VCaP (cell line): ENCODE results near the gene DHRSX.

Experiments
- H3K27ac ChIP-seq: fragments of 450-650 bp; 2 replicates; pipeline ENCODE4 v1.5.1; 2017
- TF ChIP-seq, protein P1 (sequence below): fragments of 450-650 bp; conservative IDR thresholded peaks from 2 replicates; pipeline ENCODE4 v1.5.1; 2017; ENCODE audit warnings: mild to moderate bottlenecking, moderate library complexity

DHRSX gene, protein sequence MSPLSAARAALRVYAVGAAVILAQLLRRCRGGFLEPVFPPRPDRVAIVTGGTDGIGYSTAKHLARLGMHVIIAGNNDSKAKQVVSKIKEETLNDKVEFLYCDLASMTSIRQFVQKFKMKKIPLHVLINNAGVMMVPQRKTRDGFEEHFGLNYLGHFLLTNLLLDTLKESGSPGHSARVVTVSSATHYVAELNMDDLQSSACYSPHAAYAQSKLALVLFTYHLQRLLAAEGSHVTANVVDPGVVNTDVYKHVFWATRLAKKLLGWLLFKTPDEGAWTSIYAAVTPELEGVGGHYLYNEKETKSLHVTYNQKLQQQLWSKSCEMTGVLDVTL

DNA sequence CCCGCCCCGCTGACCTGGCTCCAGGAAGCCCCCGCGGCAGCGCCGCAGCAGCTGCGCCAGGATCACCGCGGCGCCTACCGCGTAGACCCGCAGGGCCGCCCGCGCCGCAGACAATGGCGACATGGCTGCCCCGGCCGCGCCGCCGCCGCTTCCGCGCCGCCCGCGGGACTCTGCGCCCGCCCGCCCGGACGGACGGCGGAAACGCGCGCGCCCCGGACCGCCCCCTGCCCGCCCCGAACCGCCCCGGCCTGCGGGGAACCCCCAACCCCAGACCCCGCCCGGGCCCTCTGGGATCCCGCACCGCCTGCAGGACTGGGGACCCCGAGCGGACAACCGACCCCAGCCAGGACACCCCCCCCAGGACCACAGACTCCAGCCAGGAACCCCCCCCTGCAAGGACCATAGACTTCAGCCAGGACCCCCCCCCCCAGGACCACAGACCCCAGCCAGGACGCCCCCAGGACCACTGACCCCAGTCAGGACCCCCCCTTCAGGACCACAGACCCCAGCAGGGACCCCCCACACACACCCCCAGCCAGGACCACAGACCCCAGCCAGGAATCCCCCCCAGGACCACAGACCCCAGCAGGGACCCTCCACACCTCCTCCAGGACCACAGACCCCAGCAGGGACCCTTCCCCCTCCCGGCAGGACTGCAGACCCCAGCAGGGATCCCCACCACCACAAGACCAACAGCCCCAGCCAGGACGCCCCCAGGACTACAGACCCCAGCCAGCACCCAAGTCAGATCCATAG lies at the start of gene DHRSX, which contains the start of gene ZBED1:
Gene DHRSX (minus strand): TSS at position 174 of the 756 bp plus-strand sequence. CDS start 51 bp downstream, at position 123.
Gene ZBED1 (minus strand): TSS at position 174 of the 756 bp plus-strand sequence. CDS start 10,257 bp downstream, outside the sequence.
- TF ChIP-seq, protein P1, sequence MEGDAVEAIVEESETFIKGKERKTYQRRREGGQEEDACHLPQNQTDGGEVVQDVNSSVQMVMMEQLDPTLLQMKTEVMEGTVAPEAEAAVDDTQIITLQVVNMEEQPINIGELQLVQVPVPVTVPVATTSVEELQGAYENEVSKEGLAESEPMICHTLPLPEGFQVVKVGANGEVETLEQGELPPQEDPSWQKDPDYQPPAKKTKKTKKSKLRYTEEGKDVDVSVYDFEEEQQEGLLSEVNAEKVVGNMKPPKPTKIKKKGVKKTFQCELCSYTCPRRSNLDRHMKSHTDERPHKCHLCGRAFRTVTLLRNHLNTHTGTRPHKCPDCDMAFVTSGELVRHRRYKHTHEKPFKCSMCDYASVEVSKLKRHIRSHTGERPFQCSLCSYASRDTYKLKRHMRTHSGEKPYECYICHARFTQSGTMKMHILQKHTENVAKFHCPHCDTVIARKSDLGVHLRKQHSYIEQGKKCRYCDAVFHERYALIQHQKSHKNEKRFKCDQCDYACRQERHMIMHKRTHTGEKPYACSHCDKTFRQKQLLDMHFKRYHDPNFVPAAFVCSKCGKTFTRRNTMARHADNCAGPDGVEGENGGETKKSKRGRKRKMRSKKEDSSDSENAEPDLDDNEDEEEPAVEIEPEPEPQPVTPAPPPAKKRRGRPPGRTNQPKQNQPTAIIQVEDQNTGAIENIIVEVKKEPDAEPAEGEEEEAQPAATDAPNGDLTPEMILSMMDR: no peak
- peak within 1 kb of the TSS; percentile 83 for H3K27ac ChIP-seq

DNA sequence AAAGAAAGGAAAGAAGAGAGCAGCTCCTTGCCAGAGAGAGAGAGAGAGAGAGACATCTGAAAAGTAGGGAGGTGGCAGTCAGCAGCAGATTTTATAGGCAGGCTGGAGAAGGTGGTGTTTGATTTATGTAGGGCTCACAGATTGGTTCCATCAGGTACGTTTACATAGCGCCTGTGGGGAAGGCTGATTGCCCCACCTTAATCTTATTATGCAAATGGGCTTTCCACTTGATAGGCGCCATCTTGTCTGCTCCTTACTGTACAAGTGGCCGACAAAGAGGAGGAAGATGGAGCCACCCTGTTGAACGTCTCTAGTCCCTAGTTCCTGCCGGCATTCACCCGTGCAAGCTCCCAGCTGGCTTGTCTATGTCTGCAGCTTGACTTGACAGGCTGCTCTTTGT lies 49.1 kb upstream of the DHRSX start:
- H3K27ac ChIP-seq: no peak overlapping the region
- TF ChIP-seq, protein P1: no peak

DNA sequence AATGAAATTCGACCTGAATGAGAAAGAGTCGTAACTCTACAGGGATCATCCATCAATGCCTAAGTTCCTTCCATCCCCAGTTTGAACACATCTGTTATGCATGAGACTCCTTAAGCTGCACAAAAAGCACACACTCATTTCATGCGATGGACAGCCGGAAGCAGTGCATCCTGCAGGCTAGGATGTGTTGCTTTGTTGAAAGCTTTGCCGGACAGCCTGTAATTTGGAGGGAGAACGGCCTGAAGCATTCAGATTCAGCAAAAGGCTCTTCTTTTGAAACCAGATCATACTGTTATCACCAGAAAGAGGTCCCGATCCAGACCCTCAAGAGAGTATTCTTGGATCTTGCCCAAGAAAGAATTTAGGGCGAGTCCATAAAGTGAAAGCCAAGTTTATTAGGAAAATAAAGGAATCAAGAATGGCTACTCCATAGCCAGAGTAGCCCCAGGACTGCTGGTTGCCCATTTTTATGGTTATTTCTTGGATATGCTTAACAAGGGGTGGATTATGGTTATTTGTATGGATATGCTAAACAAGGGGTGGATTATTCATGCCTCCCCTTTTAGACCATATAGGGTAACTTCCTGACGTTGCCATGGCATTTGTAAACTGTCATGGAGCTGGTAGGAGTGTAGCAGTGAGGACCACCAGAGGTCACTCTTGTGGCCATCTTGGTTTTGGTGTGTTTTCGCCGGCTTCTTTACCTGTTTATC lies 48.1 kb upstream of the DHRSX start:
- H3K27ac ChIP-seq: no peak overlapping the region

DNA sequence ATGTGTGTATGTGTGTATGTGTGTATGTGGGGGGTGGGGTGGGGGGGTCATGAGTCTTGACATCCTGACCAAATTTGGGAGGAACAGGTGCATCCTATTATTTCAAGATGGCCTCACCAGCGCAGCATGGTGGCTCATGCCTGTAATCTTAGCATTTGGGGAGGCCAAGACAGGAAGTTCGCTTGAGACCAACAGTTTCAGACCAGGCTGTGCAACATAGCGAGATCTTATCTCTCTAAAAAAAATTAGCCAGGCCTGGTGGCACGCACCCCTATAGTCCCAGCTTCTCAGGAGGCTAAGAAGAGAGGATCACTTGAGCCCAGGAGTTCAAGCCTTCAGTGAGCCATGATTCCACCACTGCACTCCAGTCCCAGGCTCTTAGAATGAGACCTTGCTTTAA lies 47.0 kb upstream of the DHRSX start:
- no peak overlapping the region for H3K27ac ChIP-seq
- TF ChIP-seq, protein P1: no peak

More for the DNA sequence above, 48.1 kb upstream of the DHRSX start:
- TF ChIP-seq, protein P1: no peak

DNA sequence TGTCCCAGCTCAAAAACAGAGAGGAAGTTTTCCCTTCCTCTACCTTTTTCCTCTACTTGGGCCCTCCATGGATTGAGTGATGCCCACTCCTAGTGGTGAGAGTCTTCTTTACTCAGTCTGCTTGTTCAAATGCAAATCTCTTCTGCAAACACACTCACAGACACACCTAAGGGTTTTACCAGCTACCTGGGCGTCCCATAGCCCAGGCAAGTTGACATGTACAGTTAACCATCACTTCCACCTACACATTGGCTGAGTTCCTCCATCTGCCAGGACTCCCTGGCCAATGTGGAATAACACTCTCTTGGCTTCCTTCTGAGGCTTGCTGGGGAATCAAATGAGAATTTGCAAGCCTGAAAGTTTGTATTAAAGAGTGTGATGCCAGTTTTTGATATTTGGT lies 45.7 kb upstream of the DHRSX start:
- H3K27ac ChIP-seq: no peak overlapping the region
- TF ChIP-seq, protein P1: no peak

DNA sequence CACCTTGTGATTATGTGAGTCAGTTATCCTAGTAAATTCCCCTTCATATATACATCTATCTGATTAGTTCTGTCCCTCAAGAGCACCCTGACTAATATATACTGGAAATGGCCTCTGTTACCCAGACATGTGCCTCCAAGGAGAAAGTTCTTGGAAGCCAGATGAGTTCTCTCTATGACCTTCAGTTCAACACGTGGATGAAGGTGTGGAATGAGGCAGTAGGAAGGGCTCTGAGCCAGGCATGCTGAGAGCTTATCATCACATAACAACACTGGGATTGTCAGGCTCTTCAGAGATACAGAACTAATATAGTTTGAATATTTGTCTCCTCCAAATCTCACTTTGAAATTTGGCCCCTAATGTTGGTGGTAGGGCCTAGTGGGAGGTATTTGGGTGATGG lies 44.4 kb upstream of the DHRSX start:
- TF ChIP-seq, protein P1: no peak
- H3K27ac ChIP-seq: no peak overlapping the region
